DND-41 (cell line): ENCODE results near the gene WNT9A.

Experiments
- ATAC-seq: fragments of 200-7000 bp; cut with Tn5 transposase; 3 replicates; pipeline ENCODE4 v1.9.1; 2021; ENCODE audit warnings: low read depth; ENCODE audit not compliant: insufficient read depth
- DNase-seq: peaks from one replicate; pipeline ENCODE4 v3.0.0-alpha.2; 2020
- H2AFZ ChIP-seq: 2 replicates; pipeline ENCODE4 v1.6.0; 2012; ENCODE audit warnings: low read depth, low read length
- H3K27ac ChIP-seq: 2 replicates; pipeline ENCODE4 v1.5.1; 2012; ENCODE audit warnings: low read length, inconsistent platforms
- H3K27me3 ChIP-seq: fragments of 200-600 bp; sonication (generic); 2 replicates; pipeline ENCODE4 v1.6.0; 2012; ENCODE audit warnings: low read length, mild to moderate bottlenecking, inconsistent platforms; ENCODE audit not compliant: insufficient read depth, poor library complexity
- H3K36me3 ChIP-seq: 2 replicates; pipeline ENCODE4 v1.5.1; 2012; ENCODE audit warnings: low read length, inconsistent platforms; ENCODE audit not compliant: insufficient read depth
- H3K4me1 ChIP-seq: 2 replicates; pipeline ENCODE4 v1.5.1; 2012; ENCODE audit warnings: mild to moderate bottlenecking, low read length; ENCODE audit not compliant: insufficient read depth
- H3K4me2 ChIP-seq: 2 replicates; pipeline ENCODE4 v1.6.0; 2012; ENCODE audit warnings: mild to moderate bottlenecking, moderate library complexity, low read length, inconsistent platforms; ENCODE audit not compliant: insufficient read depth
- H3K4me3 ChIP-seq, 2 experiments: fragments of 200-600 bp in 1 of 2; shearing (Covaris generic) in 1 of 2; 2 replicates each; pipeline ENCODE4 v1.5.1; 2012 to 2016; ENCODE audit warnings: inconsistent platforms in 2 of 2, low read length in 2 of 2, mild to moderate bottlenecking in 2 of 2, low read depth in 1 of 2, moderate library complexity in 1 of 2
- H3K79me2 ChIP-seq: 2 replicates; pipeline ENCODE4 v1.6.0; 2012; ENCODE audit warnings: low read length, inconsistent platforms; ENCODE audit not compliant: insufficient read depth
- H3K9ac ChIP-seq: 2 replicates; pipeline ENCODE4 v1.6.0; 2012; ENCODE audit warnings: low read depth, mild to moderate bottlenecking, inconsistent platforms, low read length, moderate library complexity
- H3K9me3 ChIP-seq: 2 replicates; pipeline ENCODE4 v1.5.1; 2012; ENCODE audit warnings: low read length, moderate library complexity, mild to moderate bottlenecking, inconsistent platforms; ENCODE audit not compliant: insufficient read depth, severe bottlenecking
- H4K20me1 ChIP-seq: 2 replicates; pipeline ENCODE4 v1.6.0; 2012; ENCODE audit warnings: low read length; ENCODE audit not compliant: insufficient read depth
- EZH2 ChIP-seq: IDR thresholded peaks from 3 replicates; pipeline ENCODE4 v1.6.1; 2012; ENCODE audit warnings: borderline replicate concordance, low read depth, mild to moderate bottlenecking, moderate library complexity, low read length, inconsistent platforms; ENCODE audit not compliant: severe bottlenecking
- TF ChIP-seq, protein P1 (sequence below): IDR thresholded peaks from 2 replicates; pipeline ENCODE4 v1.5.1; 2012; ENCODE audit warnings: borderline replicate concordance, low read length, moderate library complexity, mild to moderate bottlenecking; ENCODE audit not compliant: poor library complexity, severe bottlenecking; ENCODE audit errors: extremely low read depth

The WNT9A gene

DNA sequence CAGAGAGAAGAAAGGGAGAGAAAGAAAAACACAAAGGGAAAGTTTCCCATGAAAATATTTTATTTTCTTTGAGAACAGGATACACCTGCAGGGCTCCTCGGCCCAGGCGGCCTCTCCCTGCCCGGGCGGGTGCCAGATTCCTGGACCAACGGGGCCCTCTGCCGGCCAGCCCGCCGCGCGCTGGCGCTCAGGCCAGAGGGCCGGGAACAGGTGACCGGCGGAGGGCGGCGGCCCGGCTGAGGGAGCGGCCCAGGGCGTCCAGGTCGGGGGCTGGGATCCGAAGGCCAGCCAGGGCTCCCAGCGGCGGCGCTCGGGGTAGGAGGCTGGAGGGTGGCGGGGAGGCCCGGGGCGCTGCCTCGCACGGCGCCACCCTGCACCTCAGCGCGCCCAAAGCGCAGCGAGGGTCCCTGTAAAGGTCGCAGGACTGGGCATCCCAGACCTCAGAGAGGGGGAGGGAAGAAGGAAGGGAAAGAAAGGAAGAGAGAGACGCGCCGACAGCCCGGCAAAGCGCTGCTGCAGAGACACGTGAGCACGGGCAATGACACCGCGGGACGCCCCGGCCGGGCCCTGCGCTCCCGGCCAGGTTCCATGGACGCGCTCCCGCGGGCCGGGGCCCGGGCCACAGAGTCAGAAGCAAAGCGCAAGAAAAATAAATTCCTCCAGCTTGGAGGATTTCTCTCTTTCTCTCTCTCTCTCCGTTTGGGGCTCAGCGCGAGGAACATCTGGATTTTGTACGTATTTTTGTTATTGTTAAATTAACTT, 927 bp downstream of the WNT9A start:
- Histone ChIP-seq H3K36me3 (no peaks in the 10 kb centered on the region), H3K27me3 (peaks cover 7% of the 10 kb centered on the region), H3K4me3 (no peak overlapping the region), H4K20me1 (0 out of 2 replicates have a peak, but pooled peaks cover 3% of the 10 kb centered on the region), H3K79me2 (no peaks in the 10 kb centered on the region), H2AFZ (no peak overlapping the region), H3K4me1 (no peaks in the 10 kb centered on the region), H3K27ac (no peak overlapping the region), H3K9me3 (no peaks in the 10 kb centered on the region), H3K4me2 (no peak overlapping the region), H3K9ac (no peak overlapping the region)
- no peak for TF ChIP-seq EZH2
- TF ChIP-seq, protein P1, sequence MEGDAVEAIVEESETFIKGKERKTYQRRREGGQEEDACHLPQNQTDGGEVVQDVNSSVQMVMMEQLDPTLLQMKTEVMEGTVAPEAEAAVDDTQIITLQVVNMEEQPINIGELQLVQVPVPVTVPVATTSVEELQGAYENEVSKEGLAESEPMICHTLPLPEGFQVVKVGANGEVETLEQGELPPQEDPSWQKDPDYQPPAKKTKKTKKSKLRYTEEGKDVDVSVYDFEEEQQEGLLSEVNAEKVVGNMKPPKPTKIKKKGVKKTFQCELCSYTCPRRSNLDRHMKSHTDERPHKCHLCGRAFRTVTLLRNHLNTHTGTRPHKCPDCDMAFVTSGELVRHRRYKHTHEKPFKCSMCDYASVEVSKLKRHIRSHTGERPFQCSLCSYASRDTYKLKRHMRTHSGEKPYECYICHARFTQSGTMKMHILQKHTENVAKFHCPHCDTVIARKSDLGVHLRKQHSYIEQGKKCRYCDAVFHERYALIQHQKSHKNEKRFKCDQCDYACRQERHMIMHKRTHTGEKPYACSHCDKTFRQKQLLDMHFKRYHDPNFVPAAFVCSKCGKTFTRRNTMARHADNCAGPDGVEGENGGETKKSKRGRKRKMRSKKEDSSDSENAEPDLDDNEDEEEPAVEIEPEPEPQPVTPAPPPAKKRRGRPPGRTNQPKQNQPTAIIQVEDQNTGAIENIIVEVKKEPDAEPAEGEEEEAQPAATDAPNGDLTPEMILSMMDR = peak; percentile 20
- DNase-seq = no peak
- peak; percentile 52 for ATAC-seq

DNA sequence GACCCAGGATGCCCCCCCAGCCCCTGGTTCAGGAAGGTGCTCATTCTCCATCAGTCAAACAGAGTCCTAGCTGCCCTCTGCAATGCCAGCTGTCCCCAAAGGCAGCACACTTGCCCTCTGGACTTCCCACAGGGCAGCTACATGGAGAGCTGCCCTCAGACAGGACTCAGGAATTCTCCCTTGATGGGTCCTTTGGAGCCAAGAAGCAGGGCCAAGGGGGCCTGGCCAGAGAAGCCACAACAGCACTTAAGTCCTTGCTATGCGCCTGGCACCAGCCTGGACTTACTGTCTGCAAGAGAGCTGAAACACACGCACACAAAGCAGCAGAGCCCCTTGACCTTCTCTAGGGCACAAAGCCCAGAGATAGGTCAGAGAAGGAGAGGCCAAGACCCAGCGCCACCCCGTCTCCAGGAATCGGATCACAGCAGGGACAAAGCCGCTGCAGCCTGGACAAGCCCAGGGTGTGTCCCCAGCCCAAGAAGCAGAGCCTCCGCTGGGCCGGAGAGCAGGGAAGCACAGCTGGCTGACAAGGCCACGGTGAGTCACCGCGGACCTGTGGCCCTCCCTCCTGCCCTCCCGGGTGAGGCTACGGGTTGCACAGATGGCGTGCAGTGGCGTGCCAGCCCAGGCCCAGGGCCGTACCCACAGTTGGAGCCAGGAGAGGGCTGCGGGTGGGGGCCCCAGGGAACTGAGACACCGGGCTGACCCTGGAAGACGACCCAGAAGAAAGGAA, 1.7 kb downstream of the WNT9A start:
- TF ChIP-seq, protein P1 = no peak
- no peak for TF ChIP-seq EZH2
- Histone ChIP-seq H3K4me3 (no peak overlapping the region), H3K27ac (no peak overlapping the region), H3K36me3 (no peaks in the 10 kb centered on the region), H2AFZ (no peak overlapping the region), H3K79me2 (no peaks in the 10 kb centered on the region), H4K20me1 (0 out of 2 replicates have a peak, but pooled peaks cover 3% of the 10 kb centered on the region), H3K9me3 (no peaks in the 10 kb centered on the region), H3K4me2 (no peak overlapping the region), H3K27me3 (peaks cover 7% of the 10 kb centered on the region), H3K4me1 (no peaks in the 10 kb centered on the region), H3K9ac (no peak overlapping the region)
- DNase-seq (no peak), ATAC-seq (peak; percentile 54)

DNA sequence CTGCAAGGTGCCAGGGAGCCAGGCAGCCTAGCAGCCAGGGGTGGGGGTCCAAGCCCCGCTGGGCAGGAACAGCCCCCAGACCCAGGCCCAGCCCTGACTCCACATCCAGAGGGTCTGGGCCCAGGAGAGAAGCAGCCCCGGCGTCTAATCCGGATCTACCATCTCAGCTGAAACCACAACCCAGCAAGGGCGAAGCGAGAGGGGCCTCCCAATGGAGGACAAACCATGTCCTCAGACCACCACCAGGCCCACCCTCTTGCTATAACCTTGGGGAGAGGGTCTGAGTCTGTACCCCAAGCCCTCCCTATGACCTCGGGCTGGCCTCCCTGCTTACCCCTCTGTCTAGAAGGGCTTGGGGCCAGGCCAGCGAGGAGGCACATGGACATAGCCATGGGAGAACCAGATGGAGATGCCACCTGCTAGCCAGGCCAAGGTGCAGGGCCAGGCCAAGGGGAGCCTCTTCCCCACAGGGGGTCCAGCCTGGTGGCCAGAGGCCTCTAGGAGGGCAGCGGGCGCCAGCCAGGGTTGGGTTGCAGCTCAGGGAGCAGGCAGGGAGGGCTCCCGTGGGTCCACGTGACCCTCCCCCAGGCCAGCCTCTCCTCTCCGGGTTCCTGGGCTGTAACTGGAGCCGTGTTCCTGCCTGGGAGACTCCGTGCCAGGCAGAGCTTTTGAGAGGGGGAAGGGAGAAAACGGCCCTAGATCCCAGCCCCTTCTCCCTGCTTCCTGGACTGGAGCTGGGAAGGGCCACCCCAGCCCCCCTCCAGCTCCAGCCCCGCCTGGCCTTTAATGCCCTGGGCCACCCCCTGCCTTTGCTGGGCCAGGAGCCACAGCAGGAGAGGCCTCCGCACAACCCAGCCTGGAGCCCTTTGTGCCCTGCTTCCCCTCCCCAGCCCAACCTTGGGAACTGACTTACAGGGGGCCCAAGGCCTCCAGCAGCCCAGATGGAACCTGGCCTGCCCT, 2.5 kb downstream of the WNT9A start:
- Histone ChIP-seq H2AFZ (no peak overlapping the region), H3K4me2 (no peak overlapping the region), H3K27me3 (peaks cover 7% of the 10 kb centered on the region), H3K4me1 (no peaks in the 10 kb centered on the region), H3K27ac (no peak overlapping the region), H3K4me3 (no peak overlapping the region), H3K9ac (no peak overlapping the region), H4K20me1 (0 out of 2 replicates have a peak, but pooled peaks cover 3% of the 10 kb centered on the region), H3K9me3 (no peaks in the 10 kb centered on the region), H3K79me2 (no peaks in the 10 kb centered on the region), H3K36me3 (no peaks in the 10 kb centered on the region)
- no peak for DNase-seq
- ATAC-seq = no peak
- TF ChIP-seq, protein P1 = no peak
- TF ChIP-seq EZH2 = no peak
